H1 (cell line): Measurements from ENCODE around the gene DNAJC27. TPM values are rescaled to one million over a fixed set of nuclear protein-coding genes. Genes with fewer than 3 reads are reported as not detected.

ENCODE experiments used
- CBX5 ChIP-seq: fragments of 300-800, 300-1000 bp; sonication (generic); IDR thresholded peaks from 2 replicates; pipeline ENCODE4 v1.7.1; 2016; ENCODE audit warnings: antibody characterized with exemption, low read length, low read depth
- CREB1 ChIP-seq: IDR thresholded peaks from 2 replicates; pipeline ENCODE4 v1.6.1; 2012; ENCODE audit warnings: inconsistent platforms
- CTBP2 ChIP-seq: IDR thresholded peaks from 2 replicates; pipeline ENCODE4 v1.7.0; 2011; ENCODE audit warnings: borderline replicate concordance, mild to moderate bottlenecking, moderate library complexity, mixed read lengths, low read length; ENCODE audit not compliant: insufficient read depth, insufficient read length
- GTF2F1 ChIP-seq: IDR thresholded peaks from 2 replicates; pipeline ENCODE4 v1.6.1; 2012; ENCODE audit warnings: low read depth, low read length, improper control_type of control experiment, borderline replicate concordance
- JUN ChIP-seq: IDR thresholded peaks from 2 replicates; pipeline ENCODE4 v1.6.1; 2011; ENCODE audit warnings: low read depth, mild to moderate bottlenecking, improper control_type of control experiment, low read length
- KDM5A ChIP-seq: fragments of 200-600 bp; IDR thresholded peaks from 2 replicates; pipeline ENCODE4 v1.7.1; 2012; ENCODE audit warnings: mild to moderate bottlenecking, low read length, inconsistent platforms, mixed read lengths
- NRF1 ChIP-seq: IDR thresholded peaks from 2 replicates; pipeline ENCODE4 v1.6.1; 2011; ENCODE audit warnings: mild to moderate bottlenecking, low read depth, low read length, improper control_type of control experiment
- RNF2 ChIP-seq: fragments of 200-900, 300-1000 bp; sonication (generic); IDR thresholded peaks from 2 replicates; pipeline ENCODE4 v1.7.1; 2016; ENCODE audit warnings: borderline replicate concordance, low read depth, mild to moderate bottlenecking, antibody characterized with exemption, low read length; ENCODE audit not compliant: poor library complexity, severe bottlenecking; ENCODE audit errors: missing control alignments
- SUZ12 ChIP-seq: fragments of 200-600 bp; sonication (generic); IDR thresholded peaks from 2 replicates; pipeline ENCODE4 v1.6.1; 2012; ENCODE audit warnings: mild to moderate bottlenecking, inconsistent platforms, low read length, moderate library complexity, mixed read lengths
- TAF7 ChIP-seq: optimal IDR thresholded peaks from 2 replicates; pipeline ENCODE3; 2011; ENCODE audit warnings: low read depth, mild to moderate bottlenecking, inconsistent platforms, low read length, moderate library complexity, borderline replicate concordance
- YY1 ChIP-seq: IDR thresholded peaks from 2 replicates; pipeline ENCODE4 v1.6.1; 2011; ENCODE audit warnings: low read depth, mild to moderate bottlenecking, low read length
- polyA plus RNA-seq, 7 experiments: library from polyadenylated mRNA; depleted of rRNA in 3 of 7; stranded (reverse) in 5 of 7; unstranded in 2 of 7; fragments of >200 nt in 5 of 7; fragments of 200-250 nt in 2 of 7; gene quantifications; 1 replicate in 5 of 7; 2 replicates in 1 of 7; 4 replicates in 1 of 7; pipeline versions ENCODE4 v1.2.1 to v1.2.3, GENCODE V29; 2011 to 2013; ENCODE audit warnings: missing spikeins in 2 of 7, mixed read lengths in 2 of 7
- total RNA-seq: library from RNA; stranded (reverse); fragmentation: NEBNext Ultra II Directional; extraction: Animal tissue kit (Norgen Biotek cat#: 25700); gene quantifications from 2 replicates; pipeline ENCODE4 v1.2.1, GENCODE V29; 2021
- TF ChIP-seq, protein P1 (sequence below): fragments of 300-600 bp; sonication (generic); IDR thresholded peaks from 2 replicates; pipeline ENCODE4 v1.7.1; 2012; ENCODE audit warnings: low read length, moderate library complexity, mild to moderate bottlenecking, inconsistent platforms; ENCODE audit not compliant: insufficient replicate concordance

Gene DNAJC27
- total and polyA plus RNA-seq, 2 of the 8 experiments (the other 6 are each of a cell fraction or from before 2014, with no cell fraction given) = 1.4 to 4.5 TPM

DNA sequence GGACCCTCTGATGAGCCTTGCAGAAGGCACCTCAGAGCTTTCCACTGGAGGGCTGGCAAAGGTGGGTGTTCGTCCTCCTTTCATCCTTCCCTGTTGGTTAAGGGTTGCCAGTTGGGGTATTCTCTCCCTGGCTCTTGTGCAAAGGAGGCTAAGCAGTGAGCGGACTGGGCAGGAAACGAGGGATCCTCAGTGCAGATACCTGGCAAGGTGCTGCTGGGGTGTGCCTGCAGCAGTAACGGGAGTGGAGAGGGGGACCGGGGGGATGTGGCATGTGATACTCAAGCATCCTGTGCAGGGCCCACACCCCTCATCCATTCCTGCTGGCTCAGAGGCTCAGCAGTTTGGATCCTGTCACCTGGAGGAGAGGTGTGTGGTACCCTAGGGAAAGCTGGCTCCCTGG, 47.5 kb downstream of the DNAJC27 start (continued):
- TF ChIP-seq, protein P1, sequence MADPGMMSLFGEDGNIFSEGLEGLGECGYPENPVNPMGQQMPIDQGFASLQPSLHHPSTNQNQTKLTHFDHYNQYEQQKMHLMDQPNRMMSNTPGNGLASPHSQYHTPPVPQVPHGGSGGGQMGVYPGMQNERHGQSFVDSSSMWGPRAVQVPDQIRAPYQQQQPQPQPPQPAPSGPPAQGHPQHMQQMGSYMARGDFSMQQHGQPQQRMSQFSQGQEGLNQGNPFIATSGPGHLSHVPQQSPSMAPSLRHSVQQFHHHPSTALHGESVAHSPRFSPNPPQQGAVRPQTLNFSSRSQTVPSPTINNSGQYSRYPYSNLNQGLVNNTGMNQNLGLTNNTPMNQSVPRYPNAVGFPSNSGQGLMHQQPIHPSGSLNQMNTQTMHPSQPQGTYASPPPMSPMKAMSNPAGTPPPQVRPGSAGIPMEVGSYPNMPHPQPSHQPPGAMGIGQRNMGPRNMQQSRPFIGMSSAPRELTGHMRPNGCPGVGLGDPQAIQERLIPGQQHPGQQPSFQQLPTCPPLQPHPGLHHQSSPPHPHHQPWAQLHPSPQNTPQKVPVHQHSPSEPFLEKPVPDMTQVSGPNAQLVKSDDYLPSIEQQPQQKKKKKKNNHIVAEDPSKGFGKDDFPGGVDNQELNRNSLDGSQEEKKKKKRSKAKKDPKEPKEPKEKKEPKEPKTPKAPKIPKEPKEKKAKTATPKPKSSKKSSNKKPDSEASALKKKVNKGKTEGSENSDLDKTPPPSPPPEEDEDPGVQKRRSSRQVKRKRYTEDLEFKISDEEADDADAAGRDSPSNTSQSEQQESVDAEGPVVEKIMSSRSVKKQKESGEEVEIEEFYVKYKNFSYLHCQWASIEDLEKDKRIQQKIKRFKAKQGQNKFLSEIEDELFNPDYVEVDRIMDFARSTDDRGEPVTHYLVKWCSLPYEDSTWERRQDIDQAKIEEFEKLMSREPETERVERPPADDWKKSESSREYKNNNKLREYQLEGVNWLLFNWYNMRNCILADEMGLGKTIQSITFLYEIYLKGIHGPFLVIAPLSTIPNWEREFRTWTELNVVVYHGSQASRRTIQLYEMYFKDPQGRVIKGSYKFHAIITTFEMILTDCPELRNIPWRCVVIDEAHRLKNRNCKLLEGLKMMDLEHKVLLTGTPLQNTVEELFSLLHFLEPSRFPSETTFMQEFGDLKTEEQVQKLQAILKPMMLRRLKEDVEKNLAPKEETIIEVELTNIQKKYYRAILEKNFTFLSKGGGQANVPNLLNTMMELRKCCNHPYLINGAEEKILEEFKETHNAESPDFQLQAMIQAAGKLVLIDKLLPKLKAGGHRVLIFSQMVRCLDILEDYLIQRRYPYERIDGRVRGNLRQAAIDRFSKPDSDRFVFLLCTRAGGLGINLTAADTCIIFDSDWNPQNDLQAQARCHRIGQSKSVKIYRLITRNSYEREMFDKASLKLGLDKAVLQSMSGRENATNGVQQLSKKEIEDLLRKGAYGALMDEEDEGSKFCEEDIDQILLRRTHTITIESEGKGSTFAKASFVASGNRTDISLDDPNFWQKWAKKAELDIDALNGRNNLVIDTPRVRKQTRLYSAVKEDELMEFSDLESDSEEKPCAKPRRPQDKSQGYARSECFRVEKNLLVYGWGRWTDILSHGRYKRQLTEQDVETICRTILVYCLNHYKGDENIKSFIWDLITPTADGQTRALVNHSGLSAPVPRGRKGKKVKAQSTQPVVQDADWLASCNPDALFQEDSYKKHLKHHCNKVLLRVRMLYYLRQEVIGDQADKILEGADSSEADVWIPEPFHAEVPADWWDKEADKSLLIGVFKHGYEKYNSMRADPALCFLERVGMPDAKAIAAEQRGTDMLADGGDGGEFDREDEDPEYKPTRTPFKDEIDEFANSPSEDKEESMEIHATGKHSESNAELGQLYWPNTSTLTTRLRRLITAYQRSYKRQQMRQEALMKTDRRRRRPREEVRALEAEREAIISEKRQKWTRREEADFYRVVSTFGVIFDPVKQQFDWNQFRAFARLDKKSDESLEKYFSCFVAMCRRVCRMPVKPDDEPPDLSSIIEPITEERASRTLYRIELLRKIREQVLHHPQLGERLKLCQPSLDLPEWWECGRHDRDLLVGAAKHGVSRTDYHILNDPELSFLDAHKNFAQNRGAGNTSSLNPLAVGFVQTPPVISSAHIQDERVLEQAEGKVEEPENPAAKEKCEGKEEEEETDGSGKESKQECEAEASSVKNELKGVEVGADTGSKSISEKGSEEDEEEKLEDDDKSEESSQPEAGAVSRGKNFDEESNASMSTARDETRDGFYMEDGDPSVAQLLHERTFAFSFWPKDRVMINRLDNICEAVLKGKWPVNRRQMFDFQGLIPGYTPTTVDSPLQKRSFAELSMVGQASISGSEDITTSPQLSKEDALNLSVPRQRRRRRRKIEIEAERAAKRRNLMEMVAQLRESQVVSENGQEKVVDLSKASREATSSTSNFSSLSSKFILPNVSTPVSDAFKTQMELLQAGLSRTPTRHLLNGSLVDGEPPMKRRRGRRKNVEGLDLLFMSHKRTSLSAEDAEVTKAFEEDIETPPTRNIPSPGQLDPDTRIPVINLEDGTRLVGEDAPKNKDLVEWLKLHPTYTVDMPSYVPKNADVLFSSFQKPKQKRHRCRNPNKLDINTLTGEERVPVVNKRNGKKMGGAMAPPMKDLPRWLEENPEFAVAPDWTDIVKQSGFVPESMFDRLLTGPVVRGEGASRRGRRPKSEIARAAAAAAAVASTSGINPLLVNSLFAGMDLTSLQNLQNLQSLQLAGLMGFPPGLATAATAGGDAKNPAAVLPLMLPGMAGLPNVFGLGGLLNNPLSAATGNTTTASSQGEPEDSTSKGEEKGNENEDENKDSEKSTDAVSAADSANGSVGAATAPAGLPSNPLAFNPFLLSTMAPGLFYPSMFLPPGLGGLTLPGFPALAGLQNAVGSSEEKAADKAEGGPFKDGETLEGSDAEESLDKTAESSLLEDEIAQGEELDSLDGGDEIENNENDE = no peak
- TF ChIP-seq CBX5 (no peak), NRF1 (no peak), CTBP2 (no peak), YY1 (no peak), RNF2 (no peak), JUN (no peak), SUZ12 (no peak), KDM5A (no peak), GTF2F1 (no peak), CREB1 (no peak), TAF7 (no peak)
